HepG2 (cell line): ENCODE results near the gene OR1F1. TPM values are rescaled to one million over a fixed set of nuclear protein-coding genes. Genes with fewer than 3 reads are reported as not detected.

Source experiments
- ATRX ChIP-seq: sonication (generic); formaldehyde crosslinking; IDR thresholded peaks from 2 replicates; pipeline ENCODE4 v1.4.0; 2020; ENCODE audit warnings: missing genetic modification reagents, borderline replicate concordance
- BCL6 ChIP-seq: IDR thresholded peaks from 2 replicates; pipeline ENCODE4 v1.6.1; 2016; ENCODE audit warnings: missing genetic modification reagents, missing compliant biosample characterization
- KLF11 ChIP-seq: IDR thresholded peaks from 2 replicates; pipeline ENCODE4 v1.6.1; 2016; ENCODE audit warnings: missing compliant biosample characterization
- KLF6 ChIP-seq: IDR thresholded peaks from 2 replicates; pipeline ENCODE4 v1.8.0; 2016; ENCODE audit warnings: missing biosample characterization, missing genetic modification reagents
- SCMH1 ChIP-seq: sonication (generic); formaldehyde crosslinking; IDR thresholded peaks from 2 replicates; pipeline ENCODE4 v1.9.0; 2021; ENCODE audit warnings: missing genetic modification reagents, mild to moderate bottlenecking, borderline replicate concordance
- TAF15 ChIP-seq: fragments of 200-400 bp; formaldehyde crosslinking; IDR thresholded peaks from one replicate; pipeline ENCODE4 v1.6.1; 2018; ENCODE audit warnings: mild to moderate bottlenecking, low read depth, low read length; ENCODE audit not compliant: poor library complexity, severe bottlenecking
- ZBTB34 ChIP-seq: sonication (generic); formaldehyde crosslinking; IDR thresholded peaks from 2 replicates; pipeline ENCODE4 v1.8.0; 2022; ENCODE audit warnings: mild to moderate bottlenecking, missing genetic modification reagents
- ZNF776 ChIP-seq: sonication (generic); formaldehyde crosslinking; IDR thresholded peaks from 2 replicates; pipeline ENCODE4 v1.4.0; 2020; ENCODE audit warnings: mild to moderate bottlenecking, missing genetic modification reagents
- polyA plus RNA-seq, 8 experiments: library from polyadenylated mRNA; depleted of rRNA in 3 of 8; stranded (reverse) in 7 of 8; unstranded in 1 of 8; fragments of >200 nt; fragmentation: Illumina TruSeq in 4 of 8; extraction: Trizol in 4 of 8; gene quantifications; 2 replicates each; pipeline versions ENCODE4 v1.2.1 to v1.2.3, GENCODE V29; 2011 to 2016; ENCODE audit warnings: low read depth in 4 of 8, missing spikeins in 1 of 8, mixed read lengths in 1 of 8; ENCODE audit not compliant: insufficient read depth in 1 of 8
- total RNA-seq, 5 experiments: library from RNA; depleted of rRNA; stranded (reverse); fragments of >200 nt; fragmentation: Illumina TruSeq; extraction: Trizol; gene quantifications; 2 replicates each; pipeline ENCODE4 v1.2.3, GENCODE V29; 2016; ENCODE audit warnings: low read depth in 1 of 5

The OR1F1 gene
- total and polyA plus RNA-seq, 2 of the 13 experiments (the other 11 are each of a cell fraction or from before 2014, with no cell fraction given) = 0.90 TPM; not detected in 1

GRCh38 chr16:3254309-3254708, 66.3 kb downstream of the OR1F1 start (continued):
- TF ChIP-seq ATRX (CRISPR knock-in tag) = no peak
- no peak for TF ChIP-seq ZNF776 (CRISPR knock-in tag)
- TF ChIP-seq SCMH1 (CRISPR knock-in tag) = no peak
- no peak for TF ChIP-seq BCL6
- no peak for TF ChIP-seq KLF11 (CRISPR knock-in tag)
- no peak for TF ChIP-seq KLF6 (CRISPR knock-in tag)
- no peak for TF ChIP-seq ZBTB34 (CRISPR knock-in tag)
- TF ChIP-seq TAF15 = no peak

Other genes with a start within 250 kb of the OR1F1 start
- 0.51 and 1.2 TPM in 2 replicates for gene KREMEN2, start 223.9 kb upstream of the OR1F1 start, total RNA-seq (2016; rRNA removed; fragmentation: Illumina TruSeq; extraction: Trizol)
- gene KREMEN2, start 223.9 kb upstream of the OR1F1 start, polyA plus RNA-seq (2011; rRNA removed) = 0.48 and 1.0 TPM in 2 replicates
- gene PAQR4, start 218.9 kb upstream of the OR1F1 start, total RNA-seq (2016; rRNA removed; fragmentation: Illumina TruSeq; extraction: Trizol) = 15.6 and 24.8 TPM in 2 replicates
- 15.9 and 17.4 TPM in 2 replicates for gene PAQR4, start 218.9 kb upstream of the OR1F1 start, polyA plus RNA-seq (2011; rRNA removed)
- 8.4 and 27.8 TPM in 2 replicates for gene PKMYT1, start 207.8 kb upstream of the OR1F1 start, total RNA-seq (2016; rRNA removed; fragmentation: Illumina TruSeq; extraction: Trizol)
- 6.6 and 7.0 TPM in 2 replicates for gene PKMYT1, start 207.8 kb upstream of the OR1F1 start, polyA plus RNA-seq (2011; rRNA removed)
- gene CLDN9, start 175.3 kb upstream of the OR1F1 start, total RNA-seq (2016; rRNA removed; fragmentation: Illumina TruSeq; extraction: Trizol) = 0.08 and 0.15 TPM in 2 replicates
- gene CLDN9, start 175.3 kb upstream of the OR1F1 start, polyA plus RNA-seq (2011; rRNA removed) = 0.26 and 0.48 TPM in 2 replicates
- 2.7 and 7.6 TPM in 2 replicates for gene CLDN6, start 170.0 kb upstream of the OR1F1 start, total RNA-seq (2016; rRNA removed; fragmentation: Illumina TruSeq; extraction: Trizol)
- gene CLDN6, start 170.0 kb upstream of the OR1F1 start, polyA plus RNA-seq (2011; rRNA removed) = 5.9 and 10.1 TPM in 2 replicates
- gene TNFRSF12A, start 167.8 kb upstream of the OR1F1 start, total RNA-seq (2016; rRNA removed; fragmentation: Illumina TruSeq; extraction: Trizol) = 36.5 and 66.0 TPM in 2 replicates
- gene TNFRSF12A, start 167.8 kb upstream of the OR1F1 start, polyA plus RNA-seq (2011; rRNA removed) = 61.9 and 118 TPM in 2 replicates
- gene HCFC1R1, start 164.3 kb upstream of the OR1F1 start, total RNA-seq (2016; rRNA removed; fragmentation: Illumina TruSeq; extraction: Trizol) = 8.3 and 16.1 TPM in 2 replicates
- gene HCFC1R1, start 164.3 kb upstream of the OR1F1 start, polyA plus RNA-seq (2011; rRNA removed) = 13.8 and 18.3 TPM in 2 replicates
- gene THOC6, start 164.2 kb upstream of the OR1F1 start, total RNA-seq (2016; rRNA removed; fragmentation: Illumina TruSeq; extraction: Trizol) = 37.0 TPM in 2 replicates
- 32.1 and 33.5 TPM in 2 replicates for gene THOC6, start 164.2 kb upstream of the OR1F1 start, polyA plus RNA-seq (2011; rRNA removed)
- not detected in 2 replicates for gene BICDL2, start 151.3 kb upstream of the OR1F1 start, total RNA-seq (2016; rRNA removed; fragmentation: Illumina TruSeq; extraction: Trizol)
- gene BICDL2, start 151.3 kb upstream of the OR1F1 start, polyA plus RNA-seq (2011; rRNA removed) = 0.12 and 0.18 TPM in 2 replicates
- gene MMP25, start 141.6 kb upstream of the OR1F1 start, total RNA-seq (2016; rRNA removed; fragmentation: Illumina TruSeq; extraction: Trizol) = 0.04 TPM in 1 of 2 replicates, not detected in the other
- gene MMP25, start 141.6 kb upstream of the OR1F1 start, polyA plus RNA-seq (2011; rRNA removed) = 0.07 and 0.08 TPM in 2 replicates
- gene IL32, start 122.6 kb upstream of the OR1F1 start, total RNA-seq (2016; rRNA removed; fragmentation: Illumina TruSeq; extraction: Trizol) = 115 and 127 TPM in 2 replicates
- gene IL32, start 122.6 kb upstream of the OR1F1 start, polyA plus RNA-seq (2011; rRNA removed) = 165 and 258 TPM in 2 replicates
- not detected in 2 replicates for gene ZSCAN10, start 88.9 kb upstream of the OR1F1 start, total RNA-seq (2016; rRNA removed; fragmentation: Illumina TruSeq; extraction: Trizol)
- not detected in 2 replicates for gene ZSCAN10, start 88.9 kb upstream of the OR1F1 start, polyA plus RNA-seq (2011; rRNA removed)
- 6.7 and 10.2 TPM in 2 replicates for gene ZNF205, start 75.6 kb upstream of the OR1F1 start, total RNA-seq (2016; rRNA removed; fragmentation: Illumina TruSeq; extraction: Trizol)
- gene ZNF205, start 75.6 kb upstream of the OR1F1 start, polyA plus RNA-seq (2011; rRNA removed) = 5.8 and 6.5 TPM in 2 replicates
- 0.97 and 1.2 TPM in 2 replicates for gene ZNF213, start 53.2 kb upstream of the OR1F1 start, total RNA-seq (2016; rRNA removed; fragmentation: Illumina TruSeq; extraction: Trizol)
- 0.59 and 0.77 TPM in 2 replicates for gene ZNF213, start 53.2 kb upstream of the OR1F1 start, polyA plus RNA-seq (2011; rRNA removed)
- 16.5 and 18.0 TPM in 2 replicates for gene ZNF200, start 47.0 kb downstream of the OR1F1 start, total RNA-seq (2016; rRNA removed; fragmentation: Illumina TruSeq; extraction: Trizol)
- 3.5 and 4.0 TPM in 2 replicates for gene ZNF200, start 47.0 kb downstream of the OR1F1 start, polyA plus RNA-seq (2011; rRNA removed)
- gene MEFV, start 68.4 kb downstream of the OR1F1 start, total RNA-seq (2016; rRNA removed; fragmentation: Illumina TruSeq; extraction: Trizol) = 0.11 TPM in 1 of 2 replicates, not detected in the other
- gene MEFV, start 68.4 kb downstream of the OR1F1 start, polyA plus RNA-seq (2011; rRNA removed) = 0.07 and 0.22 TPM in 2 replicates
- 40.3 and 41.2 TPM in 2 replicates for gene ZNF263, start 95.3 kb downstream of the OR1F1 start, total RNA-seq (2016; rRNA removed; fragmentation: Illumina TruSeq; extraction: Trizol)
- gene ZNF263, start 95.3 kb downstream of the OR1F1 start, polyA plus RNA-seq (2011; rRNA removed) = 10.2 and 14.7 TPM in 2 replicates
- gene TIGD7, start 117.2 kb downstream of the OR1F1 start, total RNA-seq (2016; rRNA removed; fragmentation: Illumina TruSeq; extraction: Trizol) = not detected in 2 replicates
- not detected in 2 replicates for gene TIGD7, start 117.2 kb downstream of the OR1F1 start, polyA plus RNA-seq (2011; rRNA removed)
- gene ZNF75A, start 117.3 kb downstream of the OR1F1 start, total RNA-seq (2016; rRNA removed; fragmentation: Illumina TruSeq; extraction: Trizol) = 1.3 and 2.1 TPM in 2 replicates
- gene ZNF75A, start 117.3 kb downstream of the OR1F1 start, polyA plus RNA-seq (2011; rRNA removed) = 1.4 and 2.0 TPM in 2 replicates
- gene OR2C1, start 167.7 kb downstream of the OR1F1 start, total RNA-seq (2016; rRNA removed; fragmentation: Illumina TruSeq; extraction: Trizol) = not detected in 2 replicates
- not detected in 2 replicates for gene OR2C1, start 167.7 kb downstream of the OR1F1 start, polyA plus RNA-seq (2011; rRNA removed)
- gene ZSCAN32, start 212.8 kb downstream of the OR1F1 start, total RNA-seq (2016; rRNA removed; fragmentation: Illumina TruSeq; extraction: Trizol) = 10.7 and 11.7 TPM in 2 replicates
- 12.7 and 12.8 TPM in 2 replicates for gene ZSCAN32, start 212.8 kb downstream of the OR1F1 start, polyA plus RNA-seq (2011; rRNA removed)
- 10.0 and 10.6 TPM in 2 replicates for gene ZNF174, start 213.0 kb downstream of the OR1F1 start, total RNA-seq (2016; rRNA removed; fragmentation: Illumina TruSeq; extraction: Trizol)
- 7.6 and 8.3 TPM in 2 replicates for gene ZNF174, start 213.0 kb downstream of the OR1F1 start, polyA plus RNA-seq (2011; rRNA removed)